Thyroid gland (tissue), 4 donors: ENCODE results near the gene AMPD2.

Source experiments
- POLR2A ChIP-seq, 2 donors: fragments of 450-650 bp; IDR thresholded peaks; one replicate each; pipeline ENCODE4 v1.6.1; 2017; ENCODE audit warnings: antibody characterized with exemption in 2 of 2, mild to moderate bottlenecking in 2 of 2, moderate library complexity in 1 of 2
- TF ChIP-seq, protein P1 (sequence below), 6 experiments: fragments of 200-600 bp in 3 of 6; fragments of 450-650 bp in 3 of 6; sonication (generic) in 3 of 6; IDR thresholded peaks; one replicate each; pipeline ENCODE4 v1.5.1; 2016 to 2019; ENCODE audit warnings: antibody characterized with exemption in 6 of 6, mild to moderate bottlenecking in 2 of 6, inconsistent platforms in 1 of 6, moderate library complexity in 1 of 6

DNA sequence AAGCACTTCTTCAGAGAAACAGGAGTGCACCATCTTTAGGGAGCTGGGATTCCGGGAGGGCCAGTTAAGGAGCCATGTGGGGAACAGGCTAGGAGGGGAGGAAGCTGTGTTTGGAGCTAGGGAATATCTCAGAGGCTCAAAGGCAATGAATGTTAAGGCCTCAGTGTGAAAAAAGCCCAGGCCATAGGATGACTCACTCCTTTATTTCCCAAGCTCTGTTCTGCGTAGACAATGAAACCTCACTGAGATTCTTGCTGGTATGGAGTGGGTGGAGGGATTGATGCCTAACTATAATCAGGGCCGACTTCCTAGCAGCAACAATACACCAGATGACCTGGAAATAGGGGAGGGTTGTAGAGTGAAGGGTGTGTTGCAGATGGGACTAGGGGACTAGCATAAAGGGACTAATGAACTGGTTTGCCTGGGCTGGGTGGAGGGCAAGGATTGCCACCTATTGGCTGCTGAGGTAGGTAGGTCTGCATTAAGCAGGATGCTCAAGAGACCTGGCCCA is 2.3 kb upstream of the AMPD2 start:
- TF ChIP-seq, protein P1, sequence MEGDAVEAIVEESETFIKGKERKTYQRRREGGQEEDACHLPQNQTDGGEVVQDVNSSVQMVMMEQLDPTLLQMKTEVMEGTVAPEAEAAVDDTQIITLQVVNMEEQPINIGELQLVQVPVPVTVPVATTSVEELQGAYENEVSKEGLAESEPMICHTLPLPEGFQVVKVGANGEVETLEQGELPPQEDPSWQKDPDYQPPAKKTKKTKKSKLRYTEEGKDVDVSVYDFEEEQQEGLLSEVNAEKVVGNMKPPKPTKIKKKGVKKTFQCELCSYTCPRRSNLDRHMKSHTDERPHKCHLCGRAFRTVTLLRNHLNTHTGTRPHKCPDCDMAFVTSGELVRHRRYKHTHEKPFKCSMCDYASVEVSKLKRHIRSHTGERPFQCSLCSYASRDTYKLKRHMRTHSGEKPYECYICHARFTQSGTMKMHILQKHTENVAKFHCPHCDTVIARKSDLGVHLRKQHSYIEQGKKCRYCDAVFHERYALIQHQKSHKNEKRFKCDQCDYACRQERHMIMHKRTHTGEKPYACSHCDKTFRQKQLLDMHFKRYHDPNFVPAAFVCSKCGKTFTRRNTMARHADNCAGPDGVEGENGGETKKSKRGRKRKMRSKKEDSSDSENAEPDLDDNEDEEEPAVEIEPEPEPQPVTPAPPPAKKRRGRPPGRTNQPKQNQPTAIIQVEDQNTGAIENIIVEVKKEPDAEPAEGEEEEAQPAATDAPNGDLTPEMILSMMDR (IDR thresholded peaks at IDR 0.05): no peak
- no peak for TF ChIP-seq POLR2A (IDR thresholded peaks at IDR 0.05)
